ENCODE data around the gene POP7.
"Not testable (repeated sequence)": the region's sequence is repeated elsewhere in the genome, so short reads cannot be mapped to it uniquely, and the experiment has no call there.

DNA sequence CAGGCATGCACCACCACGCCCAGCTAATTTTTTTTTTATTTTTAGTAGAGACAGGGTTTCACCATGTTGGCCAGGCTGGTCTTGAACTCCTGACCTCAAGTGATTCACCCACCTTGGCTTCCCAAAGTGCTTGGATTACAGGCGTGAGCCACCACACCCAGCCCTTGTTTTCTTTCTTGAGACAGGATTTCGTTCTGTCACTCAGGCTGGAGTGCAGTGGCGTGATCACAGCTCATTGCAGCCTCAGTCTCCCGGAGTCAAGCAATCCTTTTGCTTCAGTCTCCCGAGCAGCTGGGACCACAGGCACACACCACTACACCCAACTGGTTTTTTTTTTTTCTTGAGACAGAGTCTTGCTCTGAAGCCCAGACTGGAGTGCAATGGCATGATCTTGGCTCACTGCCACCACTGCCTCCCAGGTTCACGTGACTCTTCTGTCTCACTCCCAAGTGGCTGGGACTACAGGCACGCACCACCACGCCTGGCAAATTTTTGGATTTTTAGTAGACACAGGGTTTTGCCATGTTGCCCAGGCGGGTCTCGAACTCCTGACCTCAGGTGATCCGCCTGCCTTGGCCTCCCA, 43.6 kb upstream of the POP7 start:
- TF ChIP-seq, protein P1, sequence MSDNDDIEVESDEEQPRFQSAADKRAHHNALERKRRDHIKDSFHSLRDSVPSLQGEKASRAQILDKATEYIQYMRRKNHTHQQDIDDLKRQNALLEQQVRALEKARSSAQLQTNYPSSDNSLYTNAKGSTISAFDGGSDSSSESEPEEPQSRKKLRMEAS (IDR thresholded peaks at IDR 0.05), result not testable (repeated sequence)
- TF ChIP-seq CREB1 (IDR thresholded peaks at IDR 0.05; ENCODE audit: low read depth); EGR1 (IDR thresholded peaks at IDR 0.05); EP300 (IDR thresholded peaks at IDR 0.05; ENCODE audit: borderline replicate concordance); TAF1 (IDR thresholded peaks at IDR 0.05; ENCODE audit: low read depth); TCF12 (IDR thresholded peaks at IDR 0.05; ENCODE audit: low read depth): not testable (repeated sequence)
- TF ChIP-seq, protein P2, sequence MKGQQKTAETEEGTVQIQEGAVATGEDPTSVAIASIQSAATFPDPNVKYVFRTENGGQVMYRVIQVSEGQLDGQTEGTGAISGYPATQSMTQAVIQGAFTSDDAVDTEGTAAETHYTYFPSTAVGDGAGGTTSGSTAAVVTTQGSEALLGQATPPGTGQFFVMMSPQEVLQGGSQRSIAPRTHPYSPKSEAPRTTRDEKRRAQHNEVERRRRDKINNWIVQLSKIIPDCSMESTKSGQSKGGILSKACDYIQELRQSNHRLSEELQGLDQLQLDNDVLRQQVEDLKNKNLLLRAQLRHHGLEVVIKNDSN (IDR thresholded peaks at IDR 0.05), result peak; percentile 77
